Measurements from ENCODE around the gene OR13J1. TPM values are rescaled to one million over a fixed set of nuclear protein-coding genes. Genes with fewer than 3 reads are reported as not detected.
"Not testable (repeated sequence)": the region's sequence is repeated elsewhere in the genome, so short reads cannot be mapped to it uniquely, and the experiment has no call there.

OR13J1 gene
- total and polyA plus RNA-seq, 4 donors: not detected

DNA sequence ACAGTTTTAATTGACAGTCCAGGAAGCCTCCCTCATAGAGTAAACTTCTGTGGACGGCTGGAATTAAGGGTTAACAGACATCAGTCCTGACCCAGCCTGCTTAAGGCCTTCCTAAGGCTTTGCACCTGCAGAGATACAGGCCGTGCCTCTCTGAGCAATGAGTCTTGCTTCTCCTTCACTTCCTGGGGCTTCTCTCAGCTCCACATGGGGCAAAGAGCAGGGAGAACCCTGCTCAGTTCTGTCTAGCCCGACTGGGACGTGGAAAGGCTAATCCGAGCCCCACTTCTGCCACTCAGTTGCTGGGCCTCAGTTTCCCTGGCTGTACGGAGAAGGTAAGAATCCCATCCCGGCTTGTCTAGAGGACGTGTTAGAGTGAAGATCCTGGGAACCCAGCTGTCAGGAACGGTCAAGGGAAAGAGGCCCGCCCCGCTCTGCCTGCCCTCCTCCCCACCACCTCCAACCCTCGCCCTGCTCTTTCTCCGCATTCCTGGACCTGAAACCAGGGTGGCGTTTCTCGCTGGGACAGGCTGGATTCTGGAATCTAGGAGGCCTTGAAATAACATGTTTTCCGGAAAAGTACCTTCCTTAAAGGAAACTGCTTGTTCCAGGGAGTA lies 45.6 kb upstream of the OR13J1 start:
- no peak for DNase-seq (ENCODE audit: low spot score)
- Histone ChIP-seq H3K36me3 (ENCODE audit: control insufficient read depth in 4 of 4, insufficient read depth in 3 of 4, low read depth in 1 of 4, low read length in 3 of 4) (no peaks in the 10 kb centered on the region), H3K4me1 (ENCODE audit: control insufficient read depth in 4 of 4, insufficient read depth in 4 of 4, low read length in 3 of 4) (peaks cover 0 to 29% (median 17%) of the 10 kb centered on the region in 4 donors), H3K9me3 (ENCODE audit: control insufficient read depth in 4 of 4, low read length in 3 of 4) (no peaks in the 10 kb centered on the region), H3K4me3 (ENCODE audit: low read depth in 1 of 3, low read length in 3 of 3) (no peak overlapping the region), H3K27ac (ENCODE audit: low read depth in 1 of 2, low read length in 2 of 2) (peak overlapping the region in 1 of 2 donors; percentile 17), H3K27me3 (ENCODE audit: control insufficient read depth in 4 of 4, insufficient read depth in 4 of 4, low read length in 3 of 4) (no peaks in the 10 kb centered on the region), H3K9ac (ENCODE audit: low read depth in 1 of 2, low read length in 2 of 2) (no peak overlapping the region)
- TF ChIP-seq RAD21 (IDR thresholded peaks at IDR 0.05) (no peak), HNF4G (IDR thresholded peaks at IDR 0.05) (no peak), TAF1 (conservative IDR thresholded peaks at IDR 0.05) (no peak), FOXA2 (IDR thresholded peaks at IDR 0.05) (no peak), NR2F2 (IDR thresholded peaks at IDR 0.05) (no peak)
- TF ChIP-seq, protein P1, sequence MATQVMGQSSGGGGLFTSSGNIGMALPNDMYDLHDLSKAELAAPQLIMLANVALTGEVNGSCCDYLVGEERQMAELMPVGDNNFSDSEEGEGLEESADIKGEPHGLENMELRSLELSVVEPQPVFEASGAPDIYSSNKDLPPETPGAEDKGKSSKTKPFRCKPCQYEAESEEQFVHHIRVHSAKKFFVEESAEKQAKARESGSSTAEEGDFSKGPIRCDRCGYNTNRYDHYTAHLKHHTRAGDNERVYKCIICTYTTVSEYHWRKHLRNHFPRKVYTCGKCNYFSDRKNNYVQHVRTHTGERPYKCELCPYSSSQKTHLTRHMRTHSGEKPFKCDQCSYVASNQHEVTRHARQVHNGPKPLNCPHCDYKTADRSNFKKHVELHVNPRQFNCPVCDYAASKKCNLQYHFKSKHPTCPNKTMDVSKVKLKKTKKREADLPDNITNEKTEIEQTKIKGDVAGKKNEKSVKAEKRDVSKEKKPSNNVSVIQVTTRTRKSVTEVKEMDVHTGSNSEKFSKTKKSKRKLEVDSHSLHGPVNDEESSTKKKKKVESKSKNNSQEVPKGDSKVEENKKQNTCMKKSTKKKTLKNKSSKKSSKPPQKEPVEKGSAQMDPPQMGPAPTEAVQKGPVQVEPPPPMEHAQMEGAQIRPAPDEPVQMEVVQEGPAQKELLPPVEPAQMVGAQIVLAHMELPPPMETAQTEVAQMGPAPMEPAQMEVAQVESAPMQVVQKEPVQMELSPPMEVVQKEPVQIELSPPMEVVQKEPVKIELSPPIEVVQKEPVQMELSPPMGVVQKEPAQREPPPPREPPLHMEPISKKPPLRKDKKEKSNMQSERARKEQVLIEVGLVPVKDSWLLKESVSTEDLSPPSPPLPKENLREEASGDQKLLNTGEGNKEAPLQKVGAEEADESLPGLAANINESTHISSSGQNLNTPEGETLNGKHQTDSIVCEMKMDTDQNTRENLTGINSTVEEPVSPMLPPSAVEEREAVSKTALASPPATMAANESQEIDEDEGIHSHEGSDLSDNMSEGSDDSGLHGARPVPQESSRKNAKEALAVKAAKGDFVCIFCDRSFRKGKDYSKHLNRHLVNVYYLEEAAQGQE (IDR thresholded peaks at IDR 0.05): no peak
- TF ChIP-seq, protein P2, sequence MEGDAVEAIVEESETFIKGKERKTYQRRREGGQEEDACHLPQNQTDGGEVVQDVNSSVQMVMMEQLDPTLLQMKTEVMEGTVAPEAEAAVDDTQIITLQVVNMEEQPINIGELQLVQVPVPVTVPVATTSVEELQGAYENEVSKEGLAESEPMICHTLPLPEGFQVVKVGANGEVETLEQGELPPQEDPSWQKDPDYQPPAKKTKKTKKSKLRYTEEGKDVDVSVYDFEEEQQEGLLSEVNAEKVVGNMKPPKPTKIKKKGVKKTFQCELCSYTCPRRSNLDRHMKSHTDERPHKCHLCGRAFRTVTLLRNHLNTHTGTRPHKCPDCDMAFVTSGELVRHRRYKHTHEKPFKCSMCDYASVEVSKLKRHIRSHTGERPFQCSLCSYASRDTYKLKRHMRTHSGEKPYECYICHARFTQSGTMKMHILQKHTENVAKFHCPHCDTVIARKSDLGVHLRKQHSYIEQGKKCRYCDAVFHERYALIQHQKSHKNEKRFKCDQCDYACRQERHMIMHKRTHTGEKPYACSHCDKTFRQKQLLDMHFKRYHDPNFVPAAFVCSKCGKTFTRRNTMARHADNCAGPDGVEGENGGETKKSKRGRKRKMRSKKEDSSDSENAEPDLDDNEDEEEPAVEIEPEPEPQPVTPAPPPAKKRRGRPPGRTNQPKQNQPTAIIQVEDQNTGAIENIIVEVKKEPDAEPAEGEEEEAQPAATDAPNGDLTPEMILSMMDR (IDR thresholded peaks at IDR 0.05; ENCODE audit: low read depth, low read length, missing input control): no peak
- 81% methylated on average over 16 of the region's 16 CpGs for WGBS

DNA sequence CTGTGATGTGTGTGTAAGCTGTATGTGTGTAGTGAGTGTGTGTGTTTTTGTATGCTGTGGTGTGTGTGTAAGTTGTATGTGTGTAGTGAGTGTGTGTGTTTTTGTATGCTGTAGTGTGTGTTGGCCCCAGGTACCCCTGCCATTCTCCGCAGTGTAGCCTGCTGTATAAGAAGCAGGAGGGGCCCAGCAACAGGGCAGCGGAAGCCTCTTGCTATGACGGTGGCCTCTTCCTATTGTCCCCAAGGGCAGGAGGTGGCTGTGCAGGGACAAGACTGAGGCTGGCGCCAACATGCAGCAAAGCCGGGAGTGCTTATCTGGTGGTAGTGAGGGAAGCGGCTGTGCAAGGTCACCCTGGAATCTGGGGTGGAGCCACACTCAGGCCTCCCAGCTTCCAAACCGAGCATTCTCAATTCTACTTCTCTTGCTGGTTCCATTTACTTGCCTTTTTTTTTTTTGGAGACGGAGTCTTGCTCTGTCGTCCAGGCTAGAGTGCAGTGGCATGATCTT lies 44.2 kb upstream of the OR13J1 start:
- peak; percentile 57 for DNase-seq (ENCODE audit: low spot score)
- Histone ChIP-seq H3K4me3 (ENCODE audit: low read depth in 1 of 3, low read length in 3 of 3) (no peak overlapping the region), H3K27ac (ENCODE audit: low read depth in 1 of 2, low read length in 2 of 2) (peak overlapping the region in 1 of 2 donors; percentile 40), H3K9ac (ENCODE audit: low read depth in 1 of 2, low read length in 2 of 2) (no peak overlapping the region), H3K9me3 (ENCODE audit: control insufficient read depth in 4 of 4, low read length in 3 of 4) (no peaks in the 10 kb centered on the region), H3K27me3 (ENCODE audit: control insufficient read depth in 4 of 4, insufficient read depth in 4 of 4, low read length in 3 of 4) (no peaks in the 10 kb centered on the region), H3K36me3 (ENCODE audit: control insufficient read depth in 4 of 4, insufficient read depth in 3 of 4, low read depth in 1 of 4, low read length in 3 of 4) (no peaks in the 10 kb centered on the region), H3K4me1 (ENCODE audit: control insufficient read depth in 4 of 4, insufficient read depth in 4 of 4, low read length in 3 of 4) (peaks cover 0 to 25% (median 7%) of the 10 kb centered on the region in 4 donors)
- 26% methylated on average over 9 of the region's 9 CpGs for WGBS
- TF ChIP-seq, protein P3, sequence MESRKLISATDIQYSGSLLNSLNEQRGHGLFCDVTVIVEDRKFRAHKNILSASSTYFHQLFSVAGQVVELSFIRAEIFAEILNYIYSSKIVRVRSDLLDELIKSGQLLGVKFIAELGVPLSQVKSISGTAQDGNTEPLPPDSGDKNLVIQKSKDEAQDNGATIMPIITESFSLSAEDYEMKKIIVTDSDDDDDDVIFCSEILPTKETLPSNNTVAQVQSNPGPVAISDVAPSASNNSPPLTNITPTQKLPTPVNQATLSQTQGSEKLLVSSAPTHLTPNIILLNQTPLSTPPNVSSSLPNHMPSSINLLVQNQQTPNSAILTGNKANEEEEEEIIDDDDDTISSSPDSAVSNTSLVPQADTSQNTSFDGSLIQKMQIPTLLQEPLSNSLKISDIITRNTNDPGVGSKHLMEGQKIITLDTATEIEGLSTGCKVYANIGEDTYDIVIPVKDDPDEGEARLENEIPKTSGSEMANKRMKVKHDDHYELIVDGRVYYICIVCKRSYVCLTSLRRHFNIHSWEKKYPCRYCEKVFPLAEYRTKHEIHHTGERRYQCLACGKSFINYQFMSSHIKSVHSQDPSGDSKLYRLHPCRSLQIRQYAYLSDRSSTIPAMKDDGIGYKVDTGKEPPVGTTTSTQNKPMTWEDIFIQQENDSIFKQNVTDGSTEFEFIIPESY (IDR thresholded peaks at IDR 0.05): no peak
- no peak for TF ChIP-seq TAF1 (conservative IDR thresholded peaks at IDR 0.05)
- TF ChIP-seq FOXA1 (IDR thresholded peaks at IDR 0.05): no peak
- TF ChIP-seq HNF4A (conservative IDR thresholded peaks at IDR 0.05): peak; percentile 58 to 61
- TF ChIP-seq RXRA (IDR thresholded peaks at IDR 0.05): peak; percentile 45 to 60
- no peak for TF ChIP-seq EGR1 (IDR thresholded peaks at IDR 0.05; ENCODE audit: low read depth in 2 of 2)
- TF ChIP-seq SP1 (IDR thresholded peaks at IDR 0.05): peak; percentile 62
- TF ChIP-seq JUND (IDR thresholded peaks at IDR 0.05): no peak
- no peak for TF ChIP-seq FOXA2 (IDR thresholded peaks at IDR 0.05)
- peak in 1 of 2 donors; percentile 30 for TF ChIP-seq GABPA (IDR thresholded peaks at IDR 0.05 in 1 of 2, conservative IDR thresholded peaks at IDR 0.05 in 1 of 2)
- peak; percentile 96 for TF ChIP-seq NR2F2 (IDR thresholded peaks at IDR 0.05)
- peak in 1 of 2 donors; percentile 40 for TF ChIP-seq RAD21 (IDR thresholded peaks at IDR 0.05)
- TF ChIP-seq, protein P4, sequence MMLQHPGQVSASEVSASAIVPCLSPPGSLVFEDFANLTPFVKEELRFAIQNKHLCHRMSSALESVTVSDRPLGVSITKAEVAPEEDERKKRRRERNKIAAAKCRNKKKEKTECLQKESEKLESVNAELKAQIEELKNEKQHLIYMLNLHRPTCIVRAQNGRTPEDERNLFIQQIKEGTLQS (IDR thresholded peaks at IDR 0.05): no peak
- TF ChIP-seq, protein P1 (IDR thresholded peaks at IDR 0.05): no peak

DNA sequence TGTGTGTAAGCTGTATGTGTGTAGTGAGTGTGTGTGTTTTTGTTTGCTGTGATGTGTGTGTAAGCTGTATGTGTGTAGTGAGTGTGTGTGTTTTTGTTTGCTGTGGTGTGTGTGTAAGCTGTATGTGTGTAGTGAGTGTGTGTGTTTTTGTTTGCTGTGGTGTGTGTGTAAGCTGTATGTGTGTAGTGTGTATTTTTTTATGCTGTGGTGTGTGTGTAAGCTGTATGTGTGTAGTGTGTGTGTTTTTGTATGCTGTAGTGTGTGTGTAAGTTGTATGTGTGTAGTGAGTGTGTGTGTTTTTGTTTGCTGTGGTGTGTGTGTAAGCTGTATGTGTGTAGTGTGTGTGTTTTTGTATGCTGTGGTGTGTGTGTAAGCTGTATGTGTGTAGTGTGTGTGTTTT lies 43.2 kb upstream of the OR13J1 start:
- not testable (repeated sequence) for H3K9ac ChIP-seq (ENCODE audit: low read depth in 1 of 2, low read length in 2 of 2); DNase-seq (ENCODE audit: low spot score); H3K4me3 ChIP-seq (ENCODE audit: low read depth in 1 of 3, low read length in 3 of 3); H3K27me3 ChIP-seq (ENCODE audit: control insufficient read depth in 4 of 4, insufficient read depth in 4 of 4, low read length in 3 of 4); H3K9me3 ChIP-seq (ENCODE audit: control insufficient read depth in 4 of 4, low read length in 3 of 4); H3K27ac ChIP-seq (ENCODE audit: low read depth in 1 of 2, low read length in 2 of 2); H3K36me3 ChIP-seq (ENCODE audit: control insufficient read depth in 4 of 4, insufficient read depth in 3 of 4, low read depth in 1 of 4, low read length in 3 of 4)
- H3K4me1 ChIP-seq (ENCODE audit: control insufficient read depth in 4 of 4, insufficient read depth in 4 of 4, low read length in 3 of 4): peaks cover under 1 to 29% (median 13%) of the 10 kb centered on the region in 4 donors
